HG02840 (cell line): ENCODE measurements around the gene CFAP210.
"Not testable (repeated sequence)": the region's sequence is repeated elsewhere in the genome, so short reads cannot be mapped to it uniquely, and the experiment has no call there.

ENCODE experiments used
- ATAC-seq: cut with Tn5 transposase; IDR thresholded peaks from one replicate; pipeline ENCODE4 v1.9.1; 2021; ENCODE audit warnings: mild to moderate bottlenecking, moderate library complexity, moderate number of reproducible peaks; ENCODE audit not compliant: unreplicated experiment, low FRiP score

CFAP210 gene

DNA sequence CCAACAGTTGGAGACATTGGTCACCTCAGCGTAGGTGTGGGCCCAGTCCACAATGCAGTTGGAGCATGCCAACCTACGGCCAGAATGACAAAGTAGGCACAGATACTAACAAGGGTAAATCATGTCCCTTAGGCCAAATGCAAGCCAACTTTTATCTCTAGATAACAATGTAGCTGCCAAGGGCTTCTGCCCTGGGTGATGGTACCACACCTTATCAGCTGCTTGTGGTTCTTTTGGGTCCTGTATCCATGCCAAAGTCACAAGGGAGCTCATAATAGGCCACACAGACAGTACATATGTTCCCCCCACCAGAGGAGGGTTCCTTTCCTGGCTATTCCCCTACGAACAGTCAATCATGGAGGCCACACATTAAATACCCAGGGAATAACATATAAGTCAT lies 19.1 kb upstream of the CFAP210 start:
- no peak for ATAC-seq

GRCh38 chr2:169712791-169713227 lies 18.6 kb upstream of the CFAP210 start:
- ATAC-seq: no peak

DNA sequence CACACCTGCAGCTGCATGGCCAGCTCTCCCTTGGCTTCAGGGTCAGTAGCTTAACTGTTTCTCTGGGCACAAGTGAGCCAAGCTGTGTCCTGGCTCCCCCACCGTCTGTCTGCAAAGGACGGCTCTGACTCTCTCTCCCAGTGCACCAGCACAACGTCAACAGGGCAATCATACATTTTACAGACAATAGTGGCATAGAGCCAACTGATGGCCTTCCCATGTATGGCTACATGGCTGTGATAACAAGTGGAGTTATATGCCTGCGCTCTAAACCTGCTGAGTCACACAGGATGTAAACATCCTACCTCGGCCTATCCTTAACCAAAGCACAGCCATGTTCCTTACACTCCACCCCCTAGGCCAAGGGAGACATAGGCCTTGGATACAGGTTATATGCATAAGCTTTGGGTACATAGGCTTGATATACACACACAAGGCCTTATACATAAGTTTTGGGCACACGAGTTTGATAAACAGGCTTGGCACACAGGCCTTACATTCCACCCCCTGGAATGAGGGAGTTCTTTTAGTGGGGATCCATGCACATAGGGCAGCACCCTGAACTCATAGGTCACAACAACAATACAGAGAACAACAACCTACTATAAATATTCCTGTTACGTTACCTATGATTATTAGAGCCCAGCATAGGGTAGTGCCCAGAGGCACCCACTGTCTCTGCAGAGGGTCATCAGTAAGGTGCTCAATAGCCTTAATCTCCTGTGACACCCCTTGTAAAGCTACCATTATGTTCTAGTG lies 17.7 kb upstream of the CFAP210 start:
- no peak for ATAC-seq

DNA sequence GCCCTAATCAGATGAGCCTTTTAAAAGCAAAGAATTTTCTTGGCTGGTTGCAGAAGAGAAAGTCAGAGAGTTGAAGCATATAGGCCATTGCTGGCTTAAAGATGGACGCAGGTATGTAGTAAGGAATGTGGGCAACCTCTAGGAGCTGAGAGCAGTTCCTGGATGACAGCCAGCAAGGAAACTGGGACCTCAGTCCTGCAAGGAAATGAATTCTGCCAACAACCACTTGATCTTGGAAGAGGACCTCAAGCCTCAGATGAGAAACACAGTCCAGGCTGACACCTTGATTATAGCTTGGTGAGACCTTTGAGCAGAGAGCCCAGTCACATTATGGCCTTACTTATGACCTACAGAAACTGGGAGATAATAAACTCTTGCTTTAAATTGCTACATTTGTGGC lies 15.8 kb upstream of the CFAP210 start:
- no peak for ATAC-seq

DNA sequence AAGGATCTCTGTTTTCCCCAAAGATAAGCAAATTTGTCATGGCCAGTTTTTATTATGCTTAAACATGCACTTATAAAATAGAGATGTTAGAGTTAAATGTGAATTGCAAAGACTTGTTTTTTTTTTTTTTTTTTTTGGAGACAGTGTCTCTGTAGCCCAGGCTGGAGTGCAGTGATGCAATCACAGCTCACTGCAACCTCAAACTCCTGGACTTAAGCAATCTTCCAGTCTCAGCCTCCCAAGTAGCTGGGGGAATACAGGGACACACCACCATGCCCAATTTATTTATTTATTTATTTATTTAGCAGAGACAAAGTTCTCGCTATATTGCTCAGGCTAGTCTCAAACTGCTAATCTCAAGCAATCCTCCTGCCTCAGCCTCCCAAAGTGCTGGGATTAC lies 15.1 kb upstream of the CFAP210 start:
- no peak for ATAC-seq

DNA sequence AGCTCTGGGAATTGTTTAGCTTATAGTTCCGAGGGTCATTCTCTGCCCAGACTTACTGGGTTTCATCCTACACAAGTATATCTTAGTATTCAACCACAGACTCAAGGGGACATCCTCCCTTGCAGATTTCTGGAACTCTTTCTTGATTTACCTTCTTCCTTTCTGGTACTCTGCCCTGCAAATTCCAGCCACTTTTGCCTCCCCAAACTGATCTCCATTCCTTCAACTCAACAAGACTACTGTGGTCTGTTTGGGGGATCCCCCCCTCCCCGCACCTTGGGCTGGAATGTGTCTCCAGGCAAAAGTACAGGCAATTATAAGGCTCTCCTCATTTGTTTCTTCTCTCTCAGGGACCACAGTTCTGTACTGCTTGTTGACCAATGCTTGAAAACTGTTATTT lies 13.4 kb upstream of the CFAP210 start:
- no peak for ATAC-seq

- no peak for ATAC-seq
Measured at GRCh38 chr2:169705927-169706326, 11.7 kb upstream of the CFAP210 start.

DNA sequence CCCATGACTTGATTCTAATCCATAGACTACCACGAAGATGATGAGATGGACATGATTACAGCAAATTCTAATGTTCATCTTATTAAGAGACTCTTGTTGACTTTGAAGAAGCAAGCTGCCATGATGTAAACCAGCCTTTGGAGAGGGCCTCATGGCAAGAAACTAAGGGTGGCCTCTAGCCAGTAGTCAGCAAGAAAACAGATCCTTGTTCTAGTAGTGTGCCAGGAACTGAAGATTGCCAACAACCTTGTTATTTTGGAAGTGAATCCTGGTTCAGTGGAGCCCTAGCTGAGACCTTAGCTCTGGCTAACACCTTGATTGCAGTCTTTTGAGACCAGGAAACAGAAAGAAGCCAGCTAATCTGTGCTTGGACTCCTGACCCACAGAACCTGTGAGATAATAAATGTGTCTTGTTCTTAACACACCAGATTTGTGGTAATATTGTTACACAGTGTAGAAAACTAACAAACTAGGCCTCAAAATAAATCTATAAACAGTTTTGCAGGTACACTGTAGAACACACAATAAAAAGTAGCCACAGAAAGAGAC lies 10.0 kb upstream of the CFAP210 start:
- ATAC-seq: no peak

DNA sequence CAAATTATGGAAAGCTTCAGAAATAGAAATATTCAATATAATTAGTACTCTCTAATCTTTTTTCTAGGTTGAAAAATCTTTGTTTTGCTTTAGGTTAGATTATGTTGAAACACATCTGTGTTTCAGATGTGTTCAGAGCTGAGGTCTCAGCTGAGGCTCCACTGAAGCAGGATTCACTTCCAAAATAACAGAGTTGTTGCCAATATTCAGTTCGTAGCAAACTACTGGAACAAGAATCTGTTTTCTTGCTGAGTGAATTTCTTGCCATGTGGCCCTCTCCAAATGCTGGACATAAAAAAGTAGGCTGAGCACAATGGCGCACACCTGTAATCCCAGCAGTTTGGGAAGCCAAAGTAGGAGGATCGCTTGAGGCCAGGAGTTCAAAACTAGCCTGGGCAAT lies 8.8 kb upstream of the CFAP210 start:
- no peak for ATAC-seq

DNA sequence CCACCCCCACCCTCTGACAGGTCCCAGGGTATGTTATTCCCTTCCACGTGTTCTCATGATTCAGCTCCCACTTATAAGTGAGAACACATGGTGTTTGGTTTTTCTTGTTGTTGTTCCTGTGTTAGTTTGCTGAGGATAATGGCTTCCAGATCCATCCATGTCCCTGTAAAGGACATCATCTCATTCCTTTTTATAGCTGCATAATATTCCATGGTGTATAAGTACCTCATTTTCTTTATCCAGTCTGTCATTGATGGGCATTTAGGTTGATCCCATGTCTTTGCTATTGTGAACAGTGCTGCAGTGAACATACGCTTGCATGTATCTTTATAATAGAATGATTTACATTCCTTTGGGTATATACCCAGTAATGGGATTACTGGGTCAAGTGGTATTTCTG lies 5.0 kb upstream of the CFAP210 start:
- not testable (repeated sequence) for ATAC-seq

- ATAC-seq: no peak
Measured at GRCh38 chr2:169696381-169696780, 2.2 kb upstream of the CFAP210 start.

DNA sequence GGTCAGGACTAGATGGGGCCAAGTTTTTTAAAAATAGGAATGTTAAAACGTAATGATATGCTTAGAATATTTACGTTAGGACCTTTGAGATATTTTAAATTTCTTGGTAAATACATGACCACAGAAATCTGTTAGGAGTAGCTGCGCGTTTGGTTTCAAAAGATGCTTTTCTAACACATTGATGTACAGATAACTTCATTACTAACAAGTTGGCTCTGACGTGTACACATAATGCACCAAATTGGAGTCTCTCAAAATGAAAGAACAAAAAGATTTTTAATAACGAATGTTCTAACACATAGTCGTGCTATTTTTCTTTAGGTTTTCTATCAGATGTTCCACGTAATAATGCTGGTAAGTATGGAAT lies 672 bp upstream of the CFAP210 start:
- no peak for ATAC-seq

DNA sequence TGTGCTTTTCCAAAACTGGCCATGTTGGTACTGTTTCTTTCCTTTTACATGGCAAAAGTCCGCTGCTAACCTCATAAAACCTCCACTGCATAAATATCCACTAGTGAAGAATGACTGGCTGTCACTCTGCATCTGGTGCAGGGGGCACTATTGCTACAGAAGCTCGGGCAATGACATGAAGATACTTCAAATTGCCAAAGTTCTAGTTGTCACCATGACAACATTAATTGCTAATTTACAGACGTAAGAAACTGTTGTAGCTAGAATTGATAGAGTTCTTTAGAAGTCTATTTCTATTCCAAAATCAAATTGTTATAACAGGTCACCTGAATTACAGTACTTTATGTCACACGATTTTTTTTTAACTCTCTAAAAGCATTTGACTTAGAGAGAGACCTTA lies 845 bp downstream of the CFAP210 start:
- no peak for ATAC-seq

DNA sequence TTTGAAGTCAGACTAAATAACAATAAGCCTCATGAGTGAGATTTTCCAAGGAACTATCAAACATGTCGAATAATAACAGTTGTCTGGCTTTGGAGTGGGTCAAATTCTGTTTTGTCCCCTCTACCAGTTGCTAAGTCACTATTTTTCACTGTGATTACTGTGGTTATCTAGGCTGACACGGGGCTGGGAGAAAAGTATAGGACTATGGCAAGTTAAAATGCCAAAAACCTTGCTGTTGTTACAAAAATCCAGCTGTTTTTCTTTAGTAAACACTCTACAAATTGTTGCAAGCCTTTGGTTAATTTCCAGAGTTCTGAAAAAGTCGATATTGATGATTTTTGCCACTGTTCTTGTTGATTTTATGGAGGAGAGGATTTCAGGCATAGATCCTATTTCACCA lies 1.5 kb downstream of the CFAP210 start:
- ATAC-seq: no peak

- no peak for ATAC-seq
Measured at GRCh38 chr2:169690958-169691357, 3.2 kb downstream of the CFAP210 start.

GRCh38 chr2:169687943-169688342 lies 6.3 kb downstream of the CFAP210 start:
- not testable (repeated sequence) for ATAC-seq

- ATAC-seq: not testable (repeated sequence)
Measured at GRCh38 chr2:169686825-169687224, 7.4 kb downstream of the CFAP210 start.

GRCh38 chr2:169684712-169685111 lies 9.5 kb downstream of the CFAP210 start:
- ATAC-seq: not testable (repeated sequence)

GRCh38 chr2:169684135-169684565 lies 10.1 kb downstream of the CFAP210 start:
- ATAC-seq: no peak

GRCh38 chr2:169683425-169684134 lies 10.6 kb downstream of the CFAP210 start:
- no peak for ATAC-seq

DNA sequence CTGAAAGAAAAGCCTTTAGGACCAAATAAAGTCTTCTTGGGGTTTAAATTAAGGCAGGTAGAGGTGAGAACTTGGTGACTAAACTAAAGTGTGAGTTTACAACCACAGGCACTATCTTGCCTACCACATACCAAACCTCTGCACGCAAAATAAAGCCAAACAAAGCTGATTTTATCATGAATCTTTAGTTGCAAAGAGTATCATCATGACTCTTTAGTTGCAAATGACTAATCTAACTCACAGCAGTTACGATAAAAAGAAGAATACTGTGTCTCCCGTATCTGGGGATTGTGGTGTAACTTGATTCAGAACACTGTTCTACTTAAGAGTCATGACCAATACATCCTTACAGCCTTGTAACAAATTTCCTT lies 11.2 kb downstream of the CFAP210 start:
- no peak for ATAC-seq

- no peak for ATAC-seq
Measured at GRCh38 chr2:169676850-169677249, 17.4 kb downstream of the CFAP210 start.
